HG02678 (cell line): Measurements from ENCODE around the gene MLYCD.

Experiments
- ATAC-seq: cut with Tn5 transposase; IDR thresholded peaks from one replicate; pipeline ENCODE4 v1.9.1; 2021; ENCODE audit warnings: mild to moderate bottlenecking, moderate library complexity; ENCODE audit not compliant: unreplicated experiment

The MLYCD gene

GRCh38 chr16:83925095-83925905, 26.4 kb downstream of the MLYCD start:
- no peak for ATAC-seq

- no peak for ATAC-seq
These were observed 27.2 kb downstream of the MLYCD start for GRCh38 chr16:83925957-83926725.

- ATAC-seq, result peak; percentile 69
These were observed 27.9 kb downstream of the MLYCD start for GRCh38 chr16:83926726-83927397.

GRCh38 chr16:83928341-83929055, 29.6 kb downstream of the MLYCD start:
- no peak for ATAC-seq

- no peak for ATAC-seq
These were observed 31.1 kb downstream of the MLYCD start for GRCh38 chr16:83929811-83930555.

GRCh38 chr16:83930730-83931500, 32.0 kb downstream of the MLYCD start:
- ATAC-seq, result no peak

GRCh38 chr16:83931556-83931955, 32.6 kb downstream of the MLYCD start:
- no peak for ATAC-seq

- no peak for ATAC-seq
These were observed 33.4 kb downstream of the MLYCD start for GRCh38 chr16:83932304-83932703.

GRCh38 chr16:83932955-83933673, 34.2 kb downstream of the MLYCD start:
- ATAC-seq, result no peak

GRCh38 chr16:83933885-83934683, 35.2 kb downstream of the MLYCD start:
- no peak for ATAC-seq

- ATAC-seq, result no peak
These were observed 35.7 kb downstream of the MLYCD start for GRCh38 chr16:83934684-83934977.

- ATAC-seq, result no peak
These were observed 36.3 kb downstream of the MLYCD start for GRCh38 chr16:83935005-83935857.

- no peak for ATAC-seq
These were observed 36.9 kb downstream of the MLYCD start for GRCh38 chr16:83935858-83936255.

- no peak for ATAC-seq
These were observed 37.8 kb downstream of the MLYCD start for GRCh38 chr16:83936581-83937165.

- ATAC-seq, result no peak
These were observed 38.4 kb downstream of the MLYCD start for GRCh38 chr16:83937267-83937666.

GRCh38 chr16:83937922-83938885, 39.3 kb downstream of the MLYCD start:
- no peak for ATAC-seq
